Activated CD8-positive, alpha-beta memory T cell treated with anti-CD3 and anti-CD28 coated beads for 48 hours (primary cell): Measurements from ENCODE around the gene COMMD10.

ENCODE experiments used
- DNase-seq, 3 experiments: peaks; one replicate each; pipeline ENCODE4 v3.0.0-alpha.2; 2020; ENCODE audit warnings: low read depth in 2 of 3, low spot score in 2 of 3

Gene COMMD10

GRCh38 chr5:116288524-116288923, 203.7 kb downstream of the COMMD10 start:
- DNase-seq = no peak

DNA sequence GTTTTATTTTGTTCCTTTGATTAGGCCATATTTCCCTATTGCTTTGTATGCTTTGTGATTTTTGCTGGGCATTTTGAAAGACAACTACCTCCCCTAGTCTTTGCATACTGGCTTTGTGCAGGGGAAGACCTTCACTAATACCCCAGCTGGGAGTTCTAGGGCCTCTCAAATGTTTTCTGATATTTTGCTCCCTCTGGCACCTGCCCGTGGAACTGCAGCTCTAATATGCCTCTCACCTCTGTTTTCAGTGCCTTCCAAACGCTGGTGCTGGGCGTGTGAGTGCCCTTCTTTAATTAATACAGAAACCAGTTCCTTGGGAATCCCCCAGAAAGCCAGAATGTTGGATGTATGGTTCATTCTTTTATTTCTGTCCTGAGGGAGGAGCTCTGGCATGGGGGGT, 204.5 kb downstream of the COMMD10 start:
- no peak for DNase-seq

DNA sequence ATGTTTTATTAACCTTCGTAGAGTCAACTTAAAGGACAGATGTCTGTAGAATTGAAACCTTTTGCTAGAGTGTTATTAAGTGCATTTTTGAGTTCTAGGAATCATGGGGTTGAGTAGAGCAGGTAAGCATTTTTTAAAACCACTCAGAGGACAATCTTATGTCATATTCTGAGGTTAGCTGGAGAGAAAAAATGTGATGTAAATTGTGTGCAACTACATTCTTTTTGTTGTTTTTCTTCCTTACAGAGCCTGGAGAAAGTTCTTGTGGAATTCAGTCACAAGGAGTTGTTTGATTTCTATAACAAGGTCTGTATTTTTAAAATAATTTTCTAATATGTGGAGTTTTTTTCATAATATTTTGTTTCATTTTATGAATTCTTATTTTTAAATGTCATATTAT, 206.4 kb downstream of the COMMD10 start:
- no peak for DNase-seq

DNA sequence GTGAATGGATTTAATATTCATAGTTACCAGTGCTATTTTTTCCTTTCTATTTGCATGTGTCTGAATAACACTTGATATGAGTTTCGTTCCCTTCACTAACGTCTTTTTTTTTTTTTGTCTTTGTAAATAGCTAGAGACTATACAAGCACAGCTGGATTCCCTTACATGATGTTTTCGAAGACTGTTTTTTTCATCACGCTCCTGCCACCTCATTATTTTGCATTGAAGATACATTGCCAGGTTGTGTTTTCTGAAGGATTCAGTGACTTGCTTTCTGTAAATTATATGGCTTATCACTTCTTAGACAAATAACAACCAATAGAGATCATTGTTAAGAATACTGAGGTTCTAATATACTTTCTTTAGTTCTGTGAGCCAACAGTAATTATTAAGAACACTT, 207.5 kb downstream of the COMMD10 start:
- no peak for DNase-seq

DNA sequence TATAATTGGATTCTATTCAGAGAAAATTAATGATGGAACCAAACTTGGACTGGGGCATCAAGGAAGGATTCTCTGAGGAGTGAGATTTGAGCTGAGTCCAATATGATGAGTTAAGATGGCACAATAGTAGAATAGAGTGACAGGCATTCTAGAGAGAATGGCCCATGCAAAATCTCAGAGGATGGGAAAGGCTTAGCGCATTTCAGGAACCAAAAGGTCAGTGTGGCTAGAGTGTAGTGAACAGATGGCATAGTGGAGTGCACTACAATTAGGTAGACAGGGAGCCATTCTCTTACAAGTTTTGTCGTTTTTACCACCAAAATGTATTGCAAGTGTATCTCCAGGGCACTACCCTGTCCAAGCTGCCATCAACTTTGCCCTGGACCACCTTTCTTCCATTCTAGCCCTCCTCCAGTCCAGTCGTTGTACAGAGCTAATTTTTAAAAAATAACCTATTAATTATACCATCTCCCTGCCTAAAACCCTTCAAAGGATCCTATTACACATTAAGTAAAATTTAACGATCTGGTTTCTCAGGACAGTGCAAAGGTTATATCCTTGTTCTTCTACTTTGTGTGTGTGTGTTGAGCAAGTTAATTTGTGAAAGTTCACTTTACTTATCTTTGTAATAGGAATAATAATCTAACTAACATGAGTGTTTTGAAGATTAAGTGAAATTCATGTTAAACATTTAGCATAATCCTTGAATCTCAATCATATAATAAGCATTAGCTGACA, 211.7 kb downstream of the COMMD10 start:
- no peak for DNase-seq

DNA sequence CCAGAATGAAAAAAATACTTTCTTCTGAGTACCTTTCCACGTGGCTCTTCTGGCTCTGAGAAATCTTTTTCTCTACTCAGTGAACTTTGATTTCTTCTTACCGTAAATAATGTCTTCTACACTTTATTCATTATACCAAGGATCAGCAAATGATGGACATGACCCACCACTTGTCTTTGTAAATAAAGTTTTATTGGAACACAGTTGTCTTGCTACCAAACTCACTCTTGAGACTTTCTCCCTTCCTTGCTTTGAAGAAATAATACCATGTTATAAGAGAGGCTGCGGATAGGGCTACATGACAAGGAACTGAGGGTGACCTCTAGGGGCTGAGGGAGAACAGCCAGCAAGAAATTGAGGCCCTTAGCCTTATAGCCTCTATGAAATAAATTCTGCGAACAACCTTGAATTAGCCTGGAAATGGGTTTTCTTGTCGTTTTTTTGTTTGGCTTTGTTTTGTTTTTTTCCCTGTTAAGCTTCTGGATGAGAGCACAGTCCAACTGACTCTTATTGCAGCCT, 212.5 kb downstream of the COMMD10 start:
- DNase-seq = no peak

- no peak for DNase-seq
Measured at GRCh38 chr5:116299746-116300640, 215.2 kb downstream of the COMMD10 start.

DNA sequence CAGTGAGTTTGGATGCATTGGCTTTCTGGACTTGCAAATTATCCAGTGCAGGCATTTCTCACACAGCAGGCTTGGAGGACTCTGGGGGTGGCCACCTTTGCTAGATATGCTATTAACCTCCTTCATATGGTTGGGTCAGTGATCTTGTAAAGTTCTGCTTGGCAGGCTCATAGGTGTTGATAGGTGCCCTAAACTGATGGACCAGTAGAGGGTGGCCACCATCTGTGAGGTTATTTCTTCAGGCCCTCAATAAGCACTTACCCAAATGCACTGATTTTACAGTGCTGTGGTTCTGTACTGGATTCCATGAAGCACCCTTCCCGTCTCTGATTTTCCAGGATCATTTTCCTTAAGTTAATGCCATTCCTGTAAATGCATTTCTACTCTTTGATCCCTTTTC, 216.3 kb downstream of the COMMD10 start:
- no peak for DNase-seq

DNA sequence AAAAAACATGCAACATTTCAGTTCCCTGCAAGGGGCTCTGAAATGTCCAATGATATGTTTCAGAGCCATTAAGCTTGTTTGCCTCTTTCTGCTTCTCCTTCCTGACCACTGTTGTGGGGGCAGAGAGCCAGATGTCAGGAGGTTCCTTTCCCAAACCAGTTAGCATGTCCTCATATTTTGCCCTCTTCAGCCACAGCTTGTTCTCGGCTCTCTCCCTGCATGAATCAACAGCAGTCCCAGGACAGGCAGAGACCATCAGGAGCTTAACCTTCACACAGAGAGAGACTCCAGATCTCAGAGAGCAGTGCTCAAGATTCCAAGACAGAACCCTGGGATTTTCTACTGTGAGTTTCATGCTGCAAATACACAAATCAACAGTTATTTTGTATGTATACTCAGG, 218.5 kb downstream of the COMMD10 start:
- DNase-seq = no peak

- DNase-seq = no peak
Measured at GRCh38 chr5:116303810-116304209, 219.0 kb downstream of the COMMD10 start.

DNA sequence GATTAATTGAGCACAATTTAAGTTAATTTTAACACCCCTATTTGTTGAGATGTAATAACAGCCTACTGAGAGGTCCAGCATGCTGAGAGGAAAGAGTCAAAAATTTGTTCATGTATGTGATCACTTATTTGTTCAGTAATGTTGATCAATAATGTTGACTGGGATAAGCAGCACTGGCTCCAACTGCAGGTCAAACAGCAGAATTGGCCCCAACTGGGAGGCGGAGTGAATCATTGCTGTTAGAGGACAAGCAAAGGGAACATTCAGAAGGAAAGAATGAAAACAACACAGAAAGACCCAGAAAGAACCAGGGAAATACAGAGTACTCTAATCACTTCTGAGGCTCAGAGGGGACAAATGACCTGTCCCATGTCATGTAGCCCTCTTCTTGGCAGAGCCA, 221.1 kb downstream of the COMMD10 start:
- no peak for DNase-seq

DNA sequence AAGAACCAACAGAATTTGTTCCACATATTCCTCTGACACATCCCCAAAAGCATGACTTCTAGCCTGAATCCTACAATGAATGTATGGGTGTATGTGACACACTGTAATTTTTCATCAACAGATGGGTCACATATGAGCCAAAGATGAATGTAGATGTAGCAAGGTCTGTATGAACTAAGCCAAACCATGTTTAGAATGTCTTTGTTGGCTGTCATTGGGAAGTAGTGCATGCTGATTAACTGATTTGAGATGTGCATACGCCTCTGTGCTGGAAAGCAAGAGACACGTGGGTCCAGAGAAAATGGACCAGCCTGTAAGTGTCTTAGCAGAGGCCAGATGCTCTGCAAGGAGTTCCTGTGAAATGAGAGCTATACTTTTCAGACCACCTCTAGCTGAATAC, 222.0 kb downstream of the COMMD10 start:
- no peak for DNase-seq

DNA sequence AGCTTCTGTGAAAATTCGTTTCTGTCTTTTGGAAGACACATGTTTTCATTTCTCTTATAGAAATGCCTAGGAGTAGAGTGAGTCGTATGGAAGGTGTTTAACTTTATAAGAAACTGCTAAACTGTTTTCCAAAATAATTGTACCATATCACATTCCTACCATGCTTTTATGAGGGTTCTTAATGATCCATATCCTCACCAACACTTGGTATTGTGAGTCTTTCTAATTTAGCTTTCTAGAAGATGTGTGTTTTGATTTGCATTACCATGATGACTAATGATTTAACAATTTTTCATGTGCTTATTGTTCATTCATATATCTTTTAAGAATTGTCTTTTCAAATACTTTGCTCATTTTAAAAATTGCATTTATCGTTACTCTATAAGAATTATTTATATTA, 223.6 kb downstream of the COMMD10 start:
- DNase-seq = no peak

DNA sequence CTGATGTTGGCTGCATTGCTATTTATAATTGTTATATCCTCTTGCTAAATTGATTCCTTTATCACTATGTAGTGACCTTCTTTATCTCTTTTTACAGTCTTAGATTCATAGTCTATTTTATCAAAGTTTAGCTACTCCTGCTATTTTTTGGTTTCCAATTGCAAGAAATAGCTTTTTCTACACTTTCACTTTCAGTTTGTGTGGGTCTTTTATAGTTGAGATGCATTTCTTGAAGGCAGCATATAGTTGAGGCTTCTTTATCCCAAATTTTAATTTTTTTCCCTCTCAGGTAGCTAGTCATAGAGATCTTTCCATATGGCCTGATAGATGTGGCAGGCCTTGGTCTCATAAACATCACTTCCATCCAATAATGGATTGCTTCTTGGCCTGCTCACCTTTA, 228.5 kb downstream of the COMMD10 start:
- no peak for DNase-seq

- no peak for DNase-seq
Measured at GRCh38 chr5:116315531-116315930, 230.7 kb downstream of the COMMD10 start.

DNA sequence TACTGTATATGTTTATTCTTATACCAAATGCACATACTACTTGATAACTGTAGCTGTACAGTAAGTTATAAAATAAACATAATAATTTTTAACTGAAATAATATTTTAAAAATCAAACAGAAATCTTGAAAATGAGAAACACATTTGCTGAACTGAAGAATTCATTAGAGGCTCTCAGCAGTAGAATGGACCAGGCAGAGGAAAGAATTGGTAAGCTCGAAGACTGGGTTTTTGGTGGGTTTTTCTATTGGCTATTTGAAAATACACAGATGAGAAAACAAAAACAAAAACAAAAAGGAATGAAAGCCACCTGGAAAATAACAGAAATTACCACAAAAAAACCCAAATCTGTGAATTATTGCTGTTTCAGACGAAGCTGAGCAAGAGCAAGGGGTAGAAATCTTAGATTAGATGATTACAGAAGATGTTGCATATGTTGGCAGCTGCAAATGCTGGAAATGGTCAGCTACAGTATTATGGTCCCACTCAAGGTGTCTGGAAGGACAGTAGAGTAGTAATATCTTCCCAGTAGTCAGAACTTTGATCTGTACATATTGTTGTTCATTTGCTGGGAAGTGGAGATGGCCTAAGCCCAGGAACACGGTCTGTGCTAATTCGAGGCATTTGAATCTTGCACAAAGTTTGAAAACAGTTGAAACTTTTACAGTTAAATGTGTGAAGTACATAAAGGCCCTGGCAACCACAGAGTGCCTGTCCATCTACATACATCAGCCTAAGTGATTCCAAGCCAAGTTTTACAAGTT, 233.4 kb downstream of the COMMD10 start:
- DNase-seq = no peak

DNA sequence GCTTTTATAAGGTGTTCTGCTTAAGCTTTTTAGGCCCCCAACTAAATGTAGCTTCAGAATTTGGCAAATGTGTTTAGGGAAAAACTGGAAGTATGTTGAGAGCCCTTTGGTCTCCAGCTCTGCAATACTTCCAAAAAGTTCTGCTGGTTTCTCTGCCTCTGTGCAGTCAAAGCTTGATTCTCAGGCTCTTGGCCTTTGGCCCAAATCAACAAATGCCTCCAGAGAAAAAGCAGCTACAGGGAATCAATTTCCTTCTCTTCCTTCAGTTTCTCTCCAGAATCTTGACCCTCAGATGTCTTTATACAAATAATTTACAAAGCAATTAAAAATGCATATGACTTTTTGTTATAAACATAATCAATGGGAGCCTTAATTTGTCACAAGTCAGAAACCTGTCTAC, 235.7 kb downstream of the COMMD10 start:
- DNase-seq = no peak

- DNase-seq = no peak
Measured at GRCh38 chr5:116329503-116329902, 244.7 kb downstream of the COMMD10 start.

GRCh38 chr5:116340799-116341198, 256.0 kb downstream of the COMMD10 start:
- DNase-seq = no peak
